Activated naive CD4-positive, alpha-beta T cell (primary cell): ENCODE results near the gene PLCB2.

Experiments used
- DNase-seq, 4 experiments: peaks; one replicate each; lab custom pipeline; 2025; lab: John Stamatoyannopoulos, UW

Gene PLCB2

GRCh38 chr15:40307421-40308211 is at the start of gene PLCB2:
Gene PLCB2, minus strand, starts transcription at chr15:40307935. Its CDS starts 263 bp downstream, at chr15:40307672.
- DNase-seq = peak in 3 of 4 experiments; percentile 36 to 67 (median 64)

- no peak for DNase-seq
These were observed 49.5 kb upstream of the PLCB2 start for GRCh38 chr15:40357246-40357645.

- no peak for DNase-seq
These were observed 48.3 kb upstream of the PLCB2 start for GRCh38 chr15:40355976-40356585.

- no peak for DNase-seq
These were observed 46.9 kb upstream of the PLCB2 start for GRCh38 chr15:40354408-40355171.

- DNase-seq = no peak
These were observed 46.0 kb upstream of the PLCB2 start for GRCh38 chr15:40353697-40354096.

GRCh38 chr15:40352281-40352901 is 44.7 kb upstream of the PLCB2 start:
- DNase-seq = no peak

- DNase-seq = no peak
These were observed 41.4 kb upstream of the PLCB2 start for GRCh38 chr15:40349163-40349562.

- no peak for DNase-seq
These were observed 40.7 kb upstream of the PLCB2 start for GRCh38 chr15:40348474-40348870.

GRCh38 chr15:40347559-40348473 is 40.1 kb upstream of the PLCB2 start:
- no peak for DNase-seq

- DNase-seq = no peak
These were observed 39.1 kb upstream of the PLCB2 start for GRCh38 chr15:40346579-40347558.

- DNase-seq = no peak
These were observed 38.3 kb upstream of the PLCB2 start for GRCh38 chr15:40345867-40346578.

- DNase-seq = no peak
These were observed 37.6 kb upstream of the PLCB2 start for GRCh38 chr15:40345225-40345866.

GRCh38 chr15:40344631-40345120 is 36.9 kb upstream of the PLCB2 start:
- DNase-seq = peak in 3 of 4 experiments; percentile 26 to 57 (median 29)

- no peak for DNase-seq
These were observed 36.5 kb upstream of the PLCB2 start for GRCh38 chr15:40344217-40344616.

- DNase-seq = no peak
These were observed 35.8 kb upstream of the PLCB2 start for GRCh38 chr15:40343512-40343911.

- DNase-seq = no peak
These were observed 34.9 kb upstream of the PLCB2 start for GRCh38 chr15:40342416-40343320.

GRCh38 chr15:40340740-40341400 is 33.1 kb upstream of the PLCB2 start, which contains the start of gene CCDC9B:
Gene CCDC9B, minus strand, starts transcription at chr15:40340939. Its CDS starts 120 bp downstream, at chr15:40340819.
- no peak for DNase-seq
